CD1c-positive myeloid dendritic cell (primary cell): ENCODE results near the gene C14orf93.

ENCODE experiments used
- DNase-seq: peaks from one replicate; pipeline ENCODE4 v3.0.0-alpha.2; 2016; ENCODE audit errors: extremely low spot score

C14orf93 gene

DNA sequence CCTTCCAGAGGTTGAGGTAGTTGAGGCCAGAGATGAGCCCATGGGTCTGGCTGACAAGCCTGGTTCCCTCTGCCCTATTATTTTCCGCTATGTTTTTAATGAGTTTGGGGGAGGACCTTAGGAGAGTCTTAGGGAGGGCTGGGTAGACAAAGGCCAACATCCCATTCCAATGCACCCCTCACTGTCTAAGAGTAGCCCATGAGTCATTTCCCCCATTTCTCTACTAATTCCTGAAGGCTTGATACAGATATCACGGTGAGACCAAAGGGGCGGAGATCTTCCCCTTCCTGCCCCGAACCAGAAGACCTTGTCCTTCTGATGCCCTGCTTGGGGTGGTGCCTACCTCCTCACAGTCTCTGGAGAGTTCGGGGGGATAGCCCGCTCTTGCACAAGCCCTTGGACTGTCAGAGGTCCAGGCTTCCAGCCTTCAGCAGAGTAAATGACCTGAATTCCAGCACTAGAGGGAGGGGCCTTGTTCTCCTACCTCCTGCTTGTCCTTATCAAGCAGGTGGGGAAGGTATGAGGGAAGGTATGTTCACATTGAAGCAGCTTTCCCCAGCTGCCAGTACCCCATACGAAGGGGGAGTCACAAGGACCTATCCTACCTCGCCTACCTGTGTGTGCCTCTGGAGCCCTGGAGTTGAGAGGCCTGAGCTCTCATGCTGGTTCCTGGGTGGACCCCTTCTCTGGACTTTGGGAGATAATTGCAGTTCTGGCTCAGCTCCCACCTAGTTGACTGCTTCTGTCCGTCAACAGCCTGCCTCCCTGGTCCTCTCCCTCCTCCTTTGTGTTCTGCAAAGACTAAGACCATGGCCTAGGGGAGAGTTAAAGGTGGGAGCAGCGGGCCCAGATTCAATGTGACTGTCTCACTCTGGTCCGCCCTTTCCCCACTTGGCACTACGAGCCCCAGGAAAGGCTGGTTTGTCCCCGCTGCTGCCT, 35.7 kb upstream of the C14orf93 start:
- DNase-seq, result no peak

DNA sequence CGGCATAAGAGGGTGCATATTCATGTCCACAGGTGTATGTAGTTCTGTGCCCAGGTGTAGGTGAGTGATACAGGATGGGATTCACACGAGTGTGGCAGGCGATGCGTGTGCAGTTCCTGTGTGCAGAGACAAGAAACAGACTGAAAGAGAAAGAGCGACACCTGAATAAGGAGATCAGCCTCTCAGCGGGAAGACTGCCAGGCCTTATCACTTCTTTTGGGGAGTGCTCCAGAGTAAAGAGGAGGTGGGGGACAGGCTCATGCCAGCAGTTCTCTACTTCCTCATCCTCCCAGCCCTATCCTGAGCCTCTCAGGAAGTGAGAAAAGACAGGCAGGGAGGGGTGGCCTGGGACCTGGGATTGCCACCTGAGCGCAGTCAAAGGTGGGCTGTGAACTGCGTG, 34.9 kb upstream of the C14orf93 start:
- DNase-seq, result no peak

DNA sequence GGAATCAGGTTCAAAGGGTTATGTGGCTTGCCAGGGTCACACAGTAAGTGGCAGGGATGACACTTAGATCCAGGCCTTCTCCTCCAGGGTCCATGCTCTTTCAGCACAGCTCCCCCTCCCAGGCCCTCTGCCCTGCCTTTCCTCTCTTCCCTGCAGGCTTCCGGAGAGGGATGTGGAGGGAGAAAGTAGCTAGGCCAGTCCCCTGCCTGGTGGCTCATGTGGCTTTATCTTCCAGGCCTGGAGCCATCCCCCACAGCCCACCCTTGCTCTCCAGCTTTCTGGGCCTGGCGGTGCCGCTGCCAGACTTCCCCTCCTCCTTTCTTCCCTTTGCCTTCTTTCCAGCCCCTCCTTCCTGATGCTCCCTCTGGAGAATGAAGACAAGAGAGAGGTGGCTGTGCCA, 33.8 kb upstream of the C14orf93 start:
- no peak for DNase-seq

DNA sequence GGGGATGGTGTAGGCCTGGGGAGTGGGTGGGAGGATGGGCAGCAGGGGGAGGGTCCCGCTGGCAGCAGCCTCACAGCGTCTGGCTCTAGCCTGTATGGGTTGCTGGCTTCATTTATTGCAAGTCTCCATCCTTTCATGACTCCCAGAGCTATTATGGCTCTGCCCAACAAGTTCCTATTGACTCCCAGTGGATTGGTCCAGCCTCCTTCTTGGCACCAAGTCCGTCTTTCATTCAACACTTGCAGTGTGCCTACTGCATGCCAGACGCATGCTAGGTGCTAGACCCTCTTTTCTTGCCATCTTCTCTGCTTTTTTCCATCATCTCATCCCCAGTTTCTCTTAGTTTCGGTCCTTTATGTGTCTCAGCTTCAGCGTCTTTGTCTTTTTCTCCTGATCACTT, 33.2 kb upstream of the C14orf93 start:
- DNase-seq, result no peak

GRCh38 chr14:23042162-23042965, 32.4 kb upstream of the C14orf93 start, which contains the start of gene PSMB11:
TSS of gene PSMB11 (plus strand) at chr14:23042212. CDS start at chr14:23042226, 14 bp downstream.
- no peak for DNase-seq

GRCh38 chr14:23041729-23042128, 31.8 kb upstream of the C14orf93 start:
- no peak for DNase-seq

DNA sequence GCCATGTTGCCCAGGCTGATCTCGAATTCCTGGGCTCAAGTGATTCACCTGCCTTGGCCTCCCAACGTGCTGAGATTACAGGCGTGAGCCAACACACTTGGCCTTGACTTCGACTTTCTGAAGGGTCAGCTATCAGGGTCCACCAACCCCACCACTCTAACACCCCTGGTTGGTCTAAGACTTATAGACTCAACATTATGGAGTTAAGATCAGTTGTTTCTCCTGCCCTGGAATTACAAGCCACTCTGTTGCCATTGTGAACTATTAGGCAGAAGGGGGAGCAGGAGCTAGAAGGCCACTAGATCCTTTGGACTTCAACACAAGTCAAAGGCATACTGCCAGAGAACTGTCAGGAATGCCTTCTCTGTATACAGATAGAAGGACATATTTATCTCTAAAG, 30.2 kb upstream of the C14orf93 start:
- DNase-seq, result no peak

GRCh38 chr14:23035303-23036144, 25.6 kb upstream of the C14orf93 start:
- DNase-seq, result peak; percentile 38

DNA sequence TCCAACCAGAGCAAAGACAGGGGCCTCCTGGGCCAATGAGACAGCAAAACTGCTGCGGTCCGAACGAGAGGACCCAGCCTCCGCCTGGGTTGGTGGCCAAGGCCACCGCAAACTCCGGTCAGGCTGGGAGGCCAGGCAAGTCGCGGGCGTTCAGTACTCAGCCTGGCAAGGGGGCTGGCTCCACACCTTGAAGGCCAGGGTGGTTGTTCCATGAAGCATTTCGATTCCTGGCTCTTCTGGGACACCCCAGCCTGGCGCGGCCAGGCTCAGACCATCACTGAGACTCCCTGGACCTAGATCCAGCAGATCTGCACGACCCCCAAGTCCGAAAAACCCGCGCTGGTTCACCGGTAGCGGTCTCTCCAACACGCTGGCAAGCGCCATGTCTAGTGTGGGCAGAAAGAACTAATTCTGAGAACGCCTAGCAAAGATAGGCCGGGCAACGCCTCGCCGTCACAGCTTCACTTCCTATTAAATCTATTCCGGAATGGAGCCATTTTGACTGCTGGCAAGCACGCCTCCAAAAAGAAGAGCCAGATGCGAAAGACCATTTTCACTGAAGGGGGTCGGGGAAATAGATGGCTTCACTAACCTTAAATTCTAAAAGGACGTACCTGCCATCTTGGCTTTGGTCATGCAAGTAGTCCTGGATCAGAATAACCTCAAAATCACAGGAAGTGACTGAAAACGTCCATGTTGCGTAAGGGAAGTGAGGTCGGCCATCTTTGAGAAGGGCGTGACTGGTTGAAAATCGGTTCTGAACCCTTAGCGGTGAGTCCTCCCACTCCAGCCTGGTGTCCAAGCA, 24.8 kb upstream of the C14orf93 start, which contains the start of gene PSMB5:
Gene PSMB5, minus strand, starts transcription at position 403 of the 805 bp plus-strand sequence. Its CDS starts 19 bp downstream, at position 384.
- peak; percentile 97 for DNase-seq

DNA sequence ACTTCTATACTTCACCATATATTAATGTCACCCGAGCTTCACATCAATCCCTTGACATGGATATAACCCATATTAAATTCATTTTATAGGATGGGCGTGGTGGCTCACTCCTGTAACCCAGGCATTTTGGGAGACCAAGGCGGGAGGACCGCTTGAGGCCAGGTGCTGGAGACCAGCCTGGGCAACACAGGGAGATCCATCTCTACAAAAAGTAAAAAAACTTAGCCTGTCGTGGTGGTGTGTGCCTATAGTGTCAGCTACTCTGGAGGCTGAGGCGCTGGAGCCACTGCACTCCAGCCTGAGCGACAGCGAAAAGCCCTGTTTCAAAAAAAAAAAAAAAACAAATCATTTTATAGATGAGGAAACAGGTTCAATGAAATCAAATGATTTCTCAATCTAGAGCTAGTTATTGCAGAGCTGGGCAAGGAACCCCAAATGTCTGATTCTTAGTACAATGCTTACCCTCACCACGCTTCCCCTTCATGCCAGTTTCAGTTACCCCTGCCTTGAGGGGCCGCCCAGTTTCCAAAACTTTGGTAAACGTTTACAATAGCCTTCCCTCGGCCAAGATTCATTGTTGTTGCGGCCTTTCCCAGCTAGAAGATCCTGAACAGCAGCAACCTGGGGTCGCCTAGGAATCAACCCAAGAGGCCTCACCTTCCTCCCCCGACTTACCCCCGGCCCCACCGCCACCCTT, 24.0 kb upstream of the C14orf93 start:
- DNase-seq, result peak; percentile 36

DNA sequence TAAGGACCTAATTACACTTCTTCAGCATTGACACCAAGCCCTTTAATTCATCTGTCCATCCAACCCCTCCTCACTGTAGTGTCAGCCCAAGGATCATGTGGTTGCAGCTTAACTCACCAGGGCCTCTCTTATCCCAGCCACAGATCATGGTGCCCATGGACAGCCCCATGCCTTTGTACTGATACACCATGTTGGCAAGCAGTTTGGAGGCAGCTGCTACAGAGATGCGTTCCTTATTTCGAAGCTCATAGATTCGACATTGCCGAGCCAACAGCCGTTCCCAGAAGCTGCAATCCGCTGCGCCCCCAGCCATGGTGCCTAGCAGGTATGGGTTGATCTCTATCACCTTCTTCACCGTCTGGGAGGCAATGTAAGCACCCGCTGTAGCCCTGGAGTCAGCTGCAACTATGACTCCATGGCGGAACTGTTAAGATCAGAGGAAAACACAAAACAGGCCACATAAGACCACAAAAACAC, 23.3 kb upstream of the C14orf93 start:
- no peak for DNase-seq

GRCh38 chr14:23030936-23031335, 21.0 kb upstream of the C14orf93 start:
- no peak for DNase-seq

- DNase-seq, result peak; percentile 34
Observed at GRCh38 chr14:23028799-23029198, 18.9 kb upstream of the C14orf93 start.

GRCh38 chr14:23025151-23025814, 15.3 kb upstream of the C14orf93 start:
- no peak for DNase-seq

- no peak for DNase-seq
Observed at GRCh38 chr14:23024612-23025075, 14.7 kb upstream of the C14orf93 start.

DNA sequence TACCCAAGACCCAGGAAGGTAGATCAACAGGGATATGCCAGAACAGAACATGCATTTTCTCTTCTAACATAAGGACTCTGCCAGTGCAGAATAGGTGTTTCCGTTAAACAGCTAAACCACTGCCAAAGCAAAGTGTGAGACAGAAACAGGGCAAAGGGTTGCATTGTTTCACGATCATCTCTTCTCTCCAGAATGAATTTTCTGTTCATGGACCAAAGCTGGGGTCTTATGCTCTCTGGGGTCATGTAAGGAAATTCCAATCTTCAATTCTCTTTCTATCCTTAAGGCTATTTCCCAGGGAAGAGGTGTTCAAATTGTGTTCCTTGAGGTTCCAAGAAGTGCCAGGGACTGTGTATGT, 13.8 kb upstream of the C14orf93 start:
- no peak for DNase-seq

- no peak for DNase-seq
Observed at GRCh38 chr14:23023022-23023794, 13.3 kb upstream of the C14orf93 start.

- no peak for DNase-seq
Observed at GRCh38 chr14:23021889-23022442, 12.0 kb upstream of the C14orf93 start.
